IMR-90 (cell line): ENCODE data around the gene LRIG1. TPM values are rescaled to one million over a fixed set of nuclear protein-coding genes. Genes with fewer than 3 reads are reported as not detected.

Experiments used
- ATAC-seq: fragments of 200-7000 bp; cut with Tn5 transposase; 2 replicates; pipeline ENCODE4 v1.9.1; 2020; ENCODE audit warnings: low read depth, mild to moderate bottlenecking, moderate library complexity
- BruUV-seq: library from RNA; stranded (reverse); fragments of 400-500 nt; replicated peaks from 2 replicates; lab custom pipeline; 2021; lab: Mats Ljungman, UMichigan
- CTCF ChIA-PET: fragments of 300-600 bp; formaldehyde crosslinking; extraction: SDS; loops from one replicate; lab custom pipeline; 2021; ENCODE audit warnings: antibody characterized with exemption; lab: Yijun Ruan, JAX
- POLR2A ChIA-PET: fragments of 300-600 bp; sonication (Branson Sonifier 250); formaldehyde crosslinking; loops from one replicate; lab custom pipeline; 2022; ENCODE audit warnings: antibody characterized with exemption; ENCODE audit not compliant: unreplicated experiment; lab: Charles Lee
- DNase-seq: peaks from one replicate; pipeline ENCODE4 v3.0.0; 2013
- H2AFZ ChIP-seq: replicated peaks from 2 replicates; pipeline ENCODE3; 2013; ENCODE audit warnings: low read length, mild to moderate bottlenecking; ENCODE audit not compliant: poor library complexity
- H2AK5ac ChIP-seq: 2 replicates; pipeline ENCODE4 v1.6.1; 2013; ENCODE audit warnings: low read depth, low read length, inconsistent platforms
- H2AK9ac ChIP-seq: replicated peaks from 2 replicates; pipeline ENCODE3; 2013; ENCODE audit warnings: mild to moderate bottlenecking, low read depth, low read length, moderate library complexity; ENCODE audit not compliant: poor library complexity
- H2BK120ac ChIP-seq: 2 replicates; pipeline ENCODE4 v1.6.1; 2013; ENCODE audit warnings: low read depth, low read length, inconsistent platforms
- H2BK15ac ChIP-seq: 3 replicates; pipeline ENCODE4 v1.6.1; 2013; ENCODE audit warnings: low read depth, low read length, inconsistent platforms
- H2BK20ac ChIP-seq: 2 replicates; pipeline ENCODE4 v1.6.1; 2013; ENCODE audit warnings: low read depth, mild to moderate bottlenecking, inconsistent platforms, low read length, moderate library complexity
- H2BK5ac ChIP-seq: 2 replicates; pipeline ENCODE4 v1.6.1; 2013; ENCODE audit warnings: mild to moderate bottlenecking, low read depth, low read length, inconsistent platforms; ENCODE audit not compliant: poor library complexity, severe bottlenecking
- H3K14ac ChIP-seq: replicated peaks from 2 replicates; pipeline ENCODE4 v1.6.1; 2013; ENCODE audit warnings: low read depth, low read length, inconsistent platforms
- H3K18ac ChIP-seq: 2 replicates; pipeline ENCODE4 v1.6.1; 2013; ENCODE audit warnings: low read depth, low read length, control low read depth
- H3K23ac ChIP-seq: 2 replicates; pipeline ENCODE4 v1.6.1; 2013; ENCODE audit warnings: low read depth, low read length, inconsistent platforms
- H3K27ac ChIP-seq: 2 replicates; pipeline ENCODE4 v1.5.1; 2013; ENCODE audit warnings: mild to moderate bottlenecking, control low read depth, low read length; ENCODE audit not compliant: insufficient read depth
- H3K27me3 ChIP-seq: 2 replicates; pipeline ENCODE4 v1.6.1; 2013; ENCODE audit warnings: low read length; ENCODE audit not compliant: control insufficient read depth, insufficient read depth
- H3K36me3 ChIP-seq: 2 replicates; pipeline ENCODE4 v1.6.1; 2013; ENCODE audit warnings: low read length, mixed read lengths; ENCODE audit not compliant: control insufficient read depth, insufficient read depth
- H3K4ac ChIP-seq: 2 replicates; pipeline ENCODE4 v1.6.1; 2013; ENCODE audit warnings: low read depth, low read length, inconsistent platforms
- H3K4me1 ChIP-seq: 2 replicates; pipeline ENCODE4 v1.6.1; 2013; ENCODE audit warnings: low read length, mixed read lengths; ENCODE audit not compliant: control insufficient read depth, insufficient read depth
- H3K4me2 ChIP-seq: 2 replicates; pipeline ENCODE4 v1.6.1; 2013; ENCODE audit warnings: low read depth, mild to moderate bottlenecking, control low read depth, low read length, moderate library complexity
- H3K4me3 ChIP-seq: 2 replicates; pipeline ENCODE4 v1.5.1; 2013; ENCODE audit warnings: low read depth, mild to moderate bottlenecking, control low read depth, low read length, moderate library complexity; ENCODE audit not compliant: insufficient read depth
- H3K56ac ChIP-seq: 2 replicates; pipeline ENCODE4 v1.6.1; 2013; ENCODE audit warnings: low read length, inconsistent platforms; ENCODE audit not compliant: insufficient read depth; ENCODE audit errors: extremely low read depth
- H3K79me1 ChIP-seq, 2 experiments: 2 replicates each; pipeline ENCODE4 v1.6.1; 2013; ENCODE audit warnings: low read length in 2 of 2, inconsistent platforms in 1 of 2, low read depth in 1 of 2
- H3K9ac ChIP-seq: 2 replicates; pipeline ENCODE4 v1.6.1; 2013; ENCODE audit warnings: low read depth, low read length, control low read depth
- H3K9me1 ChIP-seq: 2 replicates; pipeline ENCODE4 v1.6.1; 2013; ENCODE audit warnings: low read length, inconsistent platforms; ENCODE audit not compliant: insufficient read depth
- H3K9me3 ChIP-seq: 2 replicates; pipeline ENCODE4 v1.6.1; 2013; ENCODE audit warnings: low read length; ENCODE audit not compliant: control insufficient read depth, insufficient read depth
- H4K20me1 ChIP-seq: 2 replicates; pipeline ENCODE4 v1.6.1; 2013; ENCODE audit warnings: low read length, inconsistent platforms; ENCODE audit not compliant: insufficient read depth
- H4K5ac ChIP-seq: 2 replicates; pipeline ENCODE4 v1.6.1; 2013; ENCODE audit warnings: mild to moderate bottlenecking, low read depth, low read length, control low read depth
- H4K8ac ChIP-seq, 2 experiments: 2 replicates each; pipeline ENCODE4 v1.6.1; 2013; ENCODE audit warnings: low read depth in 2 of 2, low read length in 2 of 2, control low read depth in 1 of 2, inconsistent platforms in 1 of 2
- H4K91ac ChIP-seq: 2 replicates; pipeline ENCODE4 v1.6.1; 2013; ENCODE audit warnings: low read depth, low read length, inconsistent platforms; ENCODE audit not compliant: insufficient read depth
- BHLHE40 ChIP-seq: fragments of 150-350 bp; IDR thresholded peaks from 2 replicates; pipeline ENCODE4 v1.6.1; 2016; ENCODE audit warnings: mild to moderate bottlenecking, low read depth, low read length
- CEBPB ChIP-seq: IDR thresholded peaks from 2 replicates; pipeline ENCODE4 v1.6.1; 2012; ENCODE audit warnings: low read depth, low read length, improper control_type of control experiment
- MAZ ChIP-seq: IDR thresholded peaks from 2 replicates; pipeline ENCODE4 v1.6.1; 2012; ENCODE audit warnings: low read depth, mild to moderate bottlenecking, low read length, improper control_type of control experiment, moderate library complexity, borderline replicate concordance
- NFE2L2 ChIP-seq: fragments of 150-350 bp; IDR thresholded peaks from 2 replicates; pipeline ENCODE4 v1.6.1; 2016; ENCODE audit warnings: low read depth, mild to moderate bottlenecking, low read length
- RAD21 ChIP-seq: IDR thresholded peaks from 2 replicates; pipeline ENCODE4 v1.6.1; 2012; ENCODE audit warnings: low read length, improper control_type of control experiment
- RCOR1 ChIP-seq: IDR thresholded peaks from 2 replicates; pipeline ENCODE4 v1.6.1; 2012; ENCODE audit warnings: mild to moderate bottlenecking, low read length, improper control_type of control experiment; ENCODE audit not compliant: insufficient replicate concordance
- SMC3 ChIP-seq: fragments of 150-350 bp; IDR thresholded peaks from 2 replicates; pipeline ENCODE4 v1.6.1; 2016; ENCODE audit warnings: low read depth, mild to moderate bottlenecking, antibody characterized with exemption, low read length, moderate library complexity
- WGBS, 2 experiments: methylation state at CpG; one replicate each; pipeline versions ENCODE4 v1.1.5 to v1.1.7; 2013; ENCODE audit warnings: missing lambda C conversion rate in 2 of 2; ENCODE audit not compliant: insufficient read length in 1 of 2; ENCODE audit errors: extremely low coverage in 2 of 2; 5-methylcytosine and 5-hydroxymethylcytosine counted together
- dilution Hi-C: fragments of 300-500 bp; cut with HindIII; formaldehyde crosslinking; loops from one replicate; pipeline ENCODE4 v1.14.3; 2018; ENCODE audit warnings: low sequenced_read_pairs; ENCODE audit not compliant: unreplicated experiment
- in situ Hi-C: fragments of 300-500 bp; cut with MboI; formaldehyde crosslinking; loops from 3 replicates; pipeline ENCODE4 v1.14.3; 2019; ENCODE audit warnings: low sequenced_read_pairs, inconsistent platforms, mixed read lengths
- intact Hi-C: fragments of 100-400 bp; cut with micrococcal nuclease; formaldehyde crosslinking; loops from 2 replicates; pipeline ENCODE4 v1.10.0; 2022
- polyA plus RNA-seq, 3 experiments: library from polyadenylated mRNA; depleted of rRNA; stranded (reverse); fragments of >200 nt; gene quantifications; 2 replicates each; pipeline ENCODE4 v1.2.3, GENCODE V29; 2012; ENCODE audit warnings: low replicate concordance in 1 of 3
- total RNA-seq: library from RNA; depleted of rRNA; stranded (reverse); fragments of >200 nt; gene quantifications from 2 replicates; pipeline ENCODE4 v1.2.3, GENCODE V29; 2012
- TF ChIP-seq, protein P1 (sequence below): conservative IDR thresholded peaks from 2 replicates; pipeline ENCODE4 v1.5.1; 2012; ENCODE audit warnings: mild to moderate bottlenecking, low read depth, low read length, improper control_type of control experiment

Gene LRIG1
- total and polyA plus RNA-seq, 2 of the 4 experiments (the other 2 are of a cell fraction) = 62.8 to 87.8 TPM

DNA sequence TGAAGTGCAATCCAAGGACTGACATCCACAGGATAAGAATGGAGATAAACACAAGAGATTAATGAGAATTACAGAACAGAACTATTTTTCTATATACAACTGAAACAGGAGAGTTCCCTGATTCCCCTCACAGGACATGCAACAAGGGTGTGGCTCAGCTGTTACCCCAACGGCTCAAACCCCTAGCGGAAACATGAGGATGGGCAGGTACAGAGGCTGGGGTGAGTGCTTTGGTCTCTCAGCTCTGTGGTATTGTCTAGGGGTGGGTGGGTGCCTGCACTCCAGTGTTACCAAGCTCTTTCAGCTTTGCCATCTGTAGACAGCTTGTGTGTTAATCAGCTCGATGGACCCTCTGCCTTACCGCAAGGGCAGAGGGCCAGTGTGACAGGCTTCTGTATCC lies 17.8 kb upstream of the LRIG1 start:
- no peak overlapping the region for H4K8ac ChIP-seq
- H3K36me3 ChIP-seq = no peaks in the 10 kb centered on the region
- no peak overlapping the region for H2BK5ac ChIP-seq
- no peak overlapping the region for H3K27ac ChIP-seq
- intact Hi-C loops = no loop called here
- DNase-seq = no peak
- no peak overlapping the region for H3K9ac ChIP-seq
- TF ChIP-seq RCOR1 (no peak), CEBPB (no peak), RAD21 (no peak), SMC3 (no peak), NFE2L2 (no peak), BHLHE40 (no peak), MAZ (no peak)
- TF ChIP-seq, protein P1, sequence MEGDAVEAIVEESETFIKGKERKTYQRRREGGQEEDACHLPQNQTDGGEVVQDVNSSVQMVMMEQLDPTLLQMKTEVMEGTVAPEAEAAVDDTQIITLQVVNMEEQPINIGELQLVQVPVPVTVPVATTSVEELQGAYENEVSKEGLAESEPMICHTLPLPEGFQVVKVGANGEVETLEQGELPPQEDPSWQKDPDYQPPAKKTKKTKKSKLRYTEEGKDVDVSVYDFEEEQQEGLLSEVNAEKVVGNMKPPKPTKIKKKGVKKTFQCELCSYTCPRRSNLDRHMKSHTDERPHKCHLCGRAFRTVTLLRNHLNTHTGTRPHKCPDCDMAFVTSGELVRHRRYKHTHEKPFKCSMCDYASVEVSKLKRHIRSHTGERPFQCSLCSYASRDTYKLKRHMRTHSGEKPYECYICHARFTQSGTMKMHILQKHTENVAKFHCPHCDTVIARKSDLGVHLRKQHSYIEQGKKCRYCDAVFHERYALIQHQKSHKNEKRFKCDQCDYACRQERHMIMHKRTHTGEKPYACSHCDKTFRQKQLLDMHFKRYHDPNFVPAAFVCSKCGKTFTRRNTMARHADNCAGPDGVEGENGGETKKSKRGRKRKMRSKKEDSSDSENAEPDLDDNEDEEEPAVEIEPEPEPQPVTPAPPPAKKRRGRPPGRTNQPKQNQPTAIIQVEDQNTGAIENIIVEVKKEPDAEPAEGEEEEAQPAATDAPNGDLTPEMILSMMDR = no peak
- H3K4ac ChIP-seq = no peak overlapping the region
- dilution Hi-C loops = no loop called here
- H3K14ac ChIP-seq = no peak overlapping the region
- no peak overlapping the region for H2BK15ac ChIP-seq
- no peak overlapping the region for H4K5ac ChIP-seq
- H3K18ac ChIP-seq = no peak overlapping the region
- no peak for ATAC-seq
- WGBS, 2 experiments = 100% methylated on average over 2 of the region's 4 CpGs; no CpG with 5 or more reads in 1 of the 2 experiments
- H3K9me1 ChIP-seq = no peaks in the 10 kb centered on the region
- H3K79me1 ChIP-seq = no peaks in the 10 kb centered on the region
- H3K23ac ChIP-seq = no peak overlapping the region
- H3K4me1 ChIP-seq = no peaks in the 10 kb centered on the region; the same call in 1 of the 2 replicates
- H2AFZ ChIP-seq = no peak overlapping the region
- no peak overlapping the region for H3K4me3 ChIP-seq
- no TSS peak for BruUV-seq
- H2BK20ac ChIP-seq = no peak overlapping the region
- H3K9me3 ChIP-seq = no peaks in the 10 kb centered on the region
- in situ Hi-C loops = no loop called here
- H4K20me1 ChIP-seq = no peaks in the 10 kb centered on the region
- H2AK9ac ChIP-seq = no peak overlapping the region
- H2BK120ac ChIP-seq = no peak overlapping the region
- CTCF ChIA-PET = interaction anchor here (0.7 kb wide), 1 partner anchor 297 kb away, joined by 3 read pairs; no protein-coding TSS in a partner anchor
- H4K91ac ChIP-seq = no peak overlapping the region
- no peaks in the 10 kb centered on the region; the same call in 1 of the 2 replicates for H3K27me3 ChIP-seq
- H3K56ac ChIP-seq = no peak overlapping the region
- H2AK5ac ChIP-seq = no peak overlapping the region
- POLR2A ChIA-PET = no interaction called here
- H3K4me2 ChIP-seq = no peak overlapping the region
